H9 (cell line): Measurements from ENCODE around the gene HOXA1. TPM values are rescaled to one million over a fixed set of nuclear protein-coding genes. Genes with fewer than 3 reads are reported as not detected.
"Not testable (repeated sequence)": the region's sequence is repeated elsewhere in the genome, so short reads cannot be mapped to it uniquely, and the experiment has no call there.

Source experiments
- DNase-seq: peaks from one replicate; pipeline ENCODE4 v3.0.0-alpha.2; 2017
- H2AFZ ChIP-seq: one replicate; pipeline ENCODE4 v1.6.1; 2013; ENCODE audit warnings: mild to moderate bottlenecking, low read length, control low read depth, moderate library complexity
- H2AK5ac ChIP-seq: 2 replicates; pipeline ENCODE4 v1.6.1; 2013; ENCODE audit warnings: low read length, control low read depth, mixed read lengths; ENCODE audit not compliant: insufficient read length
- H2BK120ac ChIP-seq: one replicate; pipeline ENCODE4 v1.6.1; 2013; ENCODE audit warnings: low read depth, mild to moderate bottlenecking, low read length, control low read depth, inconsistent platforms; ENCODE audit not compliant: poor library complexity, severe bottlenecking
- H2BK12ac ChIP-seq: 2 replicates; pipeline ENCODE4 v1.6.1; 2013; ENCODE audit warnings: low read length, control low read depth, mixed read lengths, low read depth; ENCODE audit not compliant: insufficient read length
- H2BK15ac ChIP-seq: 2 replicates; pipeline ENCODE4 v1.6.1; 2013; ENCODE audit warnings: low read depth, low read length, control low read depth
- H2BK20ac ChIP-seq: one replicate; pipeline ENCODE4 v1.6.1; 2013; ENCODE audit warnings: low read depth, mild to moderate bottlenecking, low read length, control low read depth, inconsistent platforms; ENCODE audit not compliant: poor library complexity, severe bottlenecking
- H2BK5ac ChIP-seq: 2 replicates; pipeline ENCODE4 v1.6.1; 2013; ENCODE audit warnings: low read length, control low read depth, mixed read lengths; ENCODE audit not compliant: insufficient read length
- H3K14ac ChIP-seq: 2 replicates; pipeline ENCODE4 v1.6.1; 2013; ENCODE audit warnings: low read length, control low read depth; ENCODE audit not compliant: insufficient read depth
- H3K18ac ChIP-seq: 2 replicates; pipeline ENCODE4 v1.6.1; 2013; ENCODE audit warnings: low read depth, mild to moderate bottlenecking, mixed read lengths, low read length, control low read depth; ENCODE audit not compliant: insufficient read length
- H3K23ac ChIP-seq: 2 replicates; pipeline ENCODE4 v1.6.1; 2013; ENCODE audit warnings: low read length, control low read depth, mixed read lengths, low read depth; ENCODE audit not compliant: insufficient read length
- H3K23me2 ChIP-seq: 2 replicates; pipeline ENCODE4 v1.6.1; 2013; ENCODE audit warnings: low read depth, mild to moderate bottlenecking, mixed read lengths, low read length, control low read depth; ENCODE audit not compliant: insufficient read length, poor library complexity, severe bottlenecking
- H3K27ac ChIP-seq: 2 replicates; pipeline ENCODE4 v1.5.1; 2013; ENCODE audit warnings: low read length, control low read depth, mixed read lengths, low read depth; ENCODE audit not compliant: insufficient read length
- H3K27me3 ChIP-seq: 2 replicates; pipeline ENCODE4 v1.6.1; 2013; ENCODE audit warnings: low read length, control low read depth, inconsistent platforms; ENCODE audit not compliant: insufficient read depth
- H3K4ac ChIP-seq: 2 replicates; pipeline ENCODE4 v1.6.1; 2013; ENCODE audit warnings: low read depth, mild to moderate bottlenecking, control low read depth, inconsistent platforms, low read length, moderate library complexity
- H3K4me1 ChIP-seq: 2 replicates; pipeline ENCODE4 v1.6.1; 2013; ENCODE audit warnings: low read length, control low read depth, inconsistent platforms; ENCODE audit not compliant: insufficient read depth
- H3K4me2 ChIP-seq: 2 replicates; pipeline ENCODE4 v1.6.1; 2013; ENCODE audit warnings: low read length, control low read depth, mixed read lengths; ENCODE audit not compliant: insufficient read length, insufficient read depth
- H3K56ac ChIP-seq: 2 replicates; pipeline ENCODE4 v1.6.1; 2013; ENCODE audit warnings: low read depth, mild to moderate bottlenecking, mixed read lengths, low read length, control low read depth; ENCODE audit not compliant: insufficient read length
- H3K79me1 ChIP-seq: 2 replicates; pipeline ENCODE4 v1.6.1; 2013; ENCODE audit warnings: low read depth, mild to moderate bottlenecking, moderate library complexity, low read length, control low read depth, inconsistent platforms; ENCODE audit not compliant: insufficient read depth, poor library complexity, severe bottlenecking
- H3K79me2 ChIP-seq: 2 replicates; pipeline ENCODE4 v1.6.1; 2013; ENCODE audit warnings: low read length, control low read depth, inconsistent platforms; ENCODE audit not compliant: insufficient read depth
- H3K9ac ChIP-seq: 2 replicates; pipeline ENCODE4 v1.6.1; 2013; ENCODE audit warnings: low read length, control low read depth, mixed read lengths; ENCODE audit not compliant: insufficient read length; ENCODE audit errors: extremely low read depth
- H3K9me3 ChIP-seq: one replicate; pipeline ENCODE4 v1.6.1; 2013; ENCODE audit warnings: low read depth, low read length, inconsistent platforms; ENCODE audit not compliant: control insufficient read depth
- H3T11ph ChIP-seq: one replicate; pipeline ENCODE4 v1.6.1; 2013; ENCODE audit warnings: mild to moderate bottlenecking, low read length, control low read depth, inconsistent platforms
- H4K20me1 ChIP-seq: one replicate; pipeline ENCODE4 v1.6.1; 2013; ENCODE audit not compliant: control insufficient read depth, insufficient read length, insufficient read depth
- H4K5ac ChIP-seq: 2 replicates; pipeline ENCODE4 v1.6.1; 2013; ENCODE audit warnings: low read depth, mild to moderate bottlenecking, mixed read lengths, low read length, control low read depth; ENCODE audit not compliant: insufficient read length
- H4K8ac ChIP-seq: replicated peaks from 2 replicates; pipeline ENCODE4 v1.6.1; 2013; ENCODE audit warnings: low read length, control low read depth, mixed read lengths, low read depth; ENCODE audit not compliant: insufficient read length
- H4K91ac ChIP-seq: 2 replicates; pipeline ENCODE4 v1.6.1; 2013; ENCODE audit warnings: low read depth, mild to moderate bottlenecking, moderate library complexity, mixed read lengths, low read length, control low read depth; ENCODE audit not compliant: insufficient read length
- H3K27ac Mint-ChIP-seq, 3 experiments: 2 replicates in 2 of 3; 3 replicates in 1 of 3; pipeline ENCODE4 v1.8.0; 2020 to 2021; ENCODE audit warnings: mixed read lengths in 3 of 3, mild to moderate bottlenecking in 1 of 3, moderate library complexity in 1 of 3
- H3K27me3 Mint-ChIP-seq: 2 replicates; pipeline ENCODE4 v1.8.0; 2021; ENCODE audit warnings: low read depth, mild to moderate bottlenecking, moderate library complexity, mixed read lengths
- H3K36me3 Mint-ChIP-seq, 3 experiments: 2 replicates in 2 of 3; 3 replicates in 1 of 3; pipeline ENCODE4 v1.8.0; 2020 to 2021; ENCODE audit warnings: low read depth in 3 of 3, mixed read lengths in 3 of 3; ENCODE audit not compliant: insufficient read depth in 1 of 3
- H3K4me1 Mint-ChIP-seq, 2 experiments: 2 replicates each; pipeline ENCODE4 v1.8.0; 2020; ENCODE audit warnings: mixed read lengths in 2 of 2
- H3K4me3 Mint-ChIP-seq, 2 experiments: 2 replicates in 1 of 2; 3 replicates in 1 of 2; pipeline ENCODE4 v1.8.0; 2020 to 2021; ENCODE audit warnings: mild to moderate bottlenecking in 2 of 2, mixed read lengths in 2 of 2, moderate library complexity in 1 of 2
- H3K9me3 Mint-ChIP-seq, 2 experiments: 2 replicates in 1 of 2; 3 replicates in 1 of 2; pipeline ENCODE4 v1.8.0; 2020; ENCODE audit warnings: mild to moderate bottlenecking in 2 of 2, mixed read lengths in 2 of 2, moderate library complexity in 1 of 2
- WGBS: extraction: QIAGEN DNeasy Blood & Tissue Kit; methylation state at CpG from one replicate; pipeline ENCODE4 v1.1.7; 2013; ENCODE audit warnings: missing lambda C conversion rate, low lambda C conversion rate, mixed read lengths; ENCODE audit not compliant: insufficient read length; ENCODE audit errors: extremely low coverage; 5-methylcytosine and 5-hydroxymethylcytosine counted together
- total RNA-seq: library from RNA; stranded (reverse); gene quantifications from 2 replicates; pipeline ENCODE4 v1.2.1, GENCODE V29; 2021
- TF ChIP-seq, protein P1 (sequence below): fragments of 200-600 bp; sonication (generic); conservative IDR thresholded peaks from 3 replicates; pipeline ENCODE4 v1.8.0; 2021; ENCODE audit warnings: antibody characterized with exemption, mild to moderate bottlenecking

Gene HOXA1
- total RNA-seq, 1 experiment from 2014 or later: not detected

DNA sequence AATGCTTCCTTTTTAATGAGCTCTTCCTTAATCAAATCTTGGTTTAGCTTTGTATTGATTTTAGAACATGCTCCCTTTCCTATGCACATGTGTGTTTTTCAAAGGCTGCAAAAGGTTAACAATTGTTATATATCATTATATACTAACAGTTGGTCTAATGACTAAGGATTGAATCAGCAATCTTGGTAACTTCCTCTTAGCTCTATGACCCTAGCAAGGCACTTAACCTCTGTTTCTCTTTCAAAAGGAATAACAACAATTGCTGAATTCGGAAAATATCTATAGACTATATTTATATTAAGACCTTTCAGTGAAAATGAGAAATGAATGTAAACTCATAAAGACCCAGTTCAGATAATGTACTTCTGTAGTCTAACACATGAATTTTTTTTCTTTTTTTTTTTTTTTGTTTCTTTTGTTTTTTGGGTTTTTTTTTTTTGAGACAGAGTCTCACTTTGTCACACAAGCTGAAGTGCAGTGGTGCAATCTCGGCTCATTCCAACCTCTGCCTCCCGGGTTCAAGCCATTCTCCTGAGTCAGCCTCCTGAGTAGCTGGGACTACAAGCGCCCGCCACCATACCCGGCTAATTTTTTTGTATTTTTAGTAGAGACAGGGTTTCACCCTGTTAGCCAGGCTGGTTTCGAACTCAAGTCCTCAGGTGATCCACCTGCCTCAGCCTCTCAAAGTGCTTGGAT is 48.8 kb downstream of the HOXA1 start:
- Histone ChIP-seq H3K23ac (no peak overlapping the region), H2BK120ac (no peak overlapping the region), H3K56ac (no peak overlapping the region), H3K4me2 (no peak overlapping the region), H4K8ac (no peak overlapping the region), H3K27ac (no peak overlapping the region), H3K18ac (no peak overlapping the region), H2AK5ac (no peak overlapping the region), H3T11ph (no peak overlapping the region), H3K4ac (no peak overlapping the region), H4K91ac (no peak overlapping the region), H3K4me1 (no peaks in the 10 kb centered on the region), H3K14ac (no peak overlapping the region), H2AFZ (no peak overlapping the region), H4K20me1 (no peaks in the 10 kb centered on the region), H4K5ac (no peak overlapping the region), H2BK20ac (no peak overlapping the region), H3K23me2 (no peaks in the 10 kb centered on the region), H2BK5ac (no peak overlapping the region), H3K27me3 (no peaks in the 10 kb centered on the region), H2BK15ac (no peak overlapping the region), H3K79me2 (no peaks in the 10 kb centered on the region), H3K9ac (no peak overlapping the region), H3K79me1 (no peaks in the 10 kb centered on the region), H2BK12ac (no peak overlapping the region), H3K9me3 (no peaks in the 10 kb centered on the region)
- Mint-ChIP-seq H3K9me3 (peaks cover 12 to 15% of the 10 kb centered on the region in 2 experiments), H3K36me3 (peaks cover 6% of the 10 kb centered on the region in 3 experiments; a peak in 6 of 7 replicates), H3K27ac (no peak overlapping the region), H3K27me3 (no peaks in the 10 kb centered on the region), H3K4me3 (no peak overlapping the region), H3K4me1 (no peaks in the 10 kb centered on the region)
- TF ChIP-seq, protein P1, sequence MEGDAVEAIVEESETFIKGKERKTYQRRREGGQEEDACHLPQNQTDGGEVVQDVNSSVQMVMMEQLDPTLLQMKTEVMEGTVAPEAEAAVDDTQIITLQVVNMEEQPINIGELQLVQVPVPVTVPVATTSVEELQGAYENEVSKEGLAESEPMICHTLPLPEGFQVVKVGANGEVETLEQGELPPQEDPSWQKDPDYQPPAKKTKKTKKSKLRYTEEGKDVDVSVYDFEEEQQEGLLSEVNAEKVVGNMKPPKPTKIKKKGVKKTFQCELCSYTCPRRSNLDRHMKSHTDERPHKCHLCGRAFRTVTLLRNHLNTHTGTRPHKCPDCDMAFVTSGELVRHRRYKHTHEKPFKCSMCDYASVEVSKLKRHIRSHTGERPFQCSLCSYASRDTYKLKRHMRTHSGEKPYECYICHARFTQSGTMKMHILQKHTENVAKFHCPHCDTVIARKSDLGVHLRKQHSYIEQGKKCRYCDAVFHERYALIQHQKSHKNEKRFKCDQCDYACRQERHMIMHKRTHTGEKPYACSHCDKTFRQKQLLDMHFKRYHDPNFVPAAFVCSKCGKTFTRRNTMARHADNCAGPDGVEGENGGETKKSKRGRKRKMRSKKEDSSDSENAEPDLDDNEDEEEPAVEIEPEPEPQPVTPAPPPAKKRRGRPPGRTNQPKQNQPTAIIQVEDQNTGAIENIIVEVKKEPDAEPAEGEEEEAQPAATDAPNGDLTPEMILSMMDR: no peak
- no peak for DNase-seq
- WGBS: no CpG with 5 or more reads among the region's 7 CpGs

DNA sequence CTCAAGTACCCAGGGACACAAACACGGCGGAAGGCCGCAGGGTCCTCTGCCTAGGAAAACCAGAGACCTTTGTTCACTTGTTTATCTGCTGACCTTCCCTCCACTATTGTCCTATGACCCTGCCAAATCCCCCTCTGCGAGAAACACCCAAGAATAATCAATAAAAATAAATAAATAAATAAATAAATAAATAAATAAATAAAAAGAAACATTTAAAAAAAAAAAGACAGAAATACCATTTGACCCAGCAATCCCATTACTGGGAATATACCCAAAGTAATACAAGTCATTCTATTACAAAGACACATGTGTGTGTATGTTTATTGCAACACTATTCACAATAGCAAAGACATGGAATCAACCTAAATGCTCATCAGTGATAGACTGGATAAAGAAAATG is 49.8 kb downstream of the HOXA1 start:
- peaks cover 12 to 15% of the 10 kb centered on the region in 2 experiments for H3K9me3 Mint-ChIP-seq
- not testable (repeated sequence) for H4K5ac ChIP-seq, H3K4me3 Mint-ChIP-seq, H3K23ac ChIP-seq, H3K18ac ChIP-seq, H3K79me1 ChIP-seq, H3K9ac ChIP-seq, H3K27me3 ChIP-seq, H3K27ac Mint-ChIP-seq, DNase-seq, H4K91ac ChIP-seq, H2BK12ac ChIP-seq, H3K79me2 ChIP-seq, H2BK15ac ChIP-seq, H2AFZ ChIP-seq, H3K56ac ChIP-seq, H3K4me1 Mint-ChIP-seq, H3T11ph ChIP-seq, H3K23me2 ChIP-seq, H3K4ac ChIP-seq, H3K4me2 ChIP-seq, H4K8ac ChIP-seq, H2BK5ac ChIP-seq, H3K27me3 Mint-ChIP-seq, H3K36me3 Mint-ChIP-seq, H2BK20ac ChIP-seq, H3K27ac ChIP-seq, H3K4me1 ChIP-seq, H2BK120ac ChIP-seq, H3K14ac ChIP-seq, H2AK5ac ChIP-seq, H3K9me3 ChIP-seq, H4K20me1 ChIP-seq
- WGBS: no CpG with 5 or more reads among the region's 4 CpGs
